ENCODE results near the gene PAAF1. TPM values are rescaled to one million over a fixed set of nuclear protein-coding genes. Genes with fewer than 3 reads are reported as not detected.
"Not testable (repeated sequence)": the region's sequence is repeated elsewhere in the genome, so short reads cannot be mapped to it uniquely, and the experiment has no call there.

Gene PAAF1
- total RNA-seq, 1 experiment from 2014 or later, result 18.1 TPM

DNA sequence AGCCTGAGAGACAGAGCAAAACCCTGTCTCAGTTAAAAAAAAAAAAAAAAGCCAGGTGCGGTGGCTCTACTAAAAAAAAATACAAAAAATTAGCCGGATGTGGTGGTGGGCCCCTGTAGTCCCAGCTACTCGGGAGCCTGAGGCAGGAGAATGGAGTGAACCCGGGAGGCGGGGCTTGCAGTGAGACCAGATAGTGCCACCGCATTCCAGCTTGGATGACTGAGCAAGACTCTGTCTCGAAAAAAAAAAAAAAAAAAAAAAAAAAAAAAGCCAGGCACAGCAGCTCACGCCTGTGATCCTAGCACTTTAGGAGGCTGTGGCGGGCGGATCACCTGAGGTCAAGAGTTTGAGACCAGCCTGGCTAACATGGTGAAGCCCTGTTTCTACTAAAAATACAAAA is 3.6 kb downstream of the PAAF1 start:
- DNase-seq (ENCODE audit: low read depth), result not testable (repeated sequence)

DNA sequence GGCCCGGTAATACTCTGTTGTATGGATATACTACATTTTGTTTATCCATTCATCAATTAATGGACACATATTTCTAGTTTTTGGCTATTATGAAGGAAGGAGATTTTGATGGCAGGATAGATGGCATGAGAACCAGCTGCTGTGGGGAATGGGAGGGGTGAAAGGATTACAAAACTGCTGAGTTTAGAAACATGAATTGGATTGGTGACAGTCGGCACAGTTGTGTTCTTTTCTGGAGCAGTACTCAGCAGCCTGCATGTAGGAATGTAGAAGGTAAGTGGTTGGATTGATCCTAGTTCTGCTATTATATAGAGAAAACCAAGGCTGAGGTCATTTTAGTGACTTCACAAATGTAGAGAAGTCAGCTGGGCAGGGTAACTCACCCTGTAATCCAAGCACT is 7.1 kb downstream of the PAAF1 start:
- DNase-seq (ENCODE audit: low read depth), result no peak

DNA sequence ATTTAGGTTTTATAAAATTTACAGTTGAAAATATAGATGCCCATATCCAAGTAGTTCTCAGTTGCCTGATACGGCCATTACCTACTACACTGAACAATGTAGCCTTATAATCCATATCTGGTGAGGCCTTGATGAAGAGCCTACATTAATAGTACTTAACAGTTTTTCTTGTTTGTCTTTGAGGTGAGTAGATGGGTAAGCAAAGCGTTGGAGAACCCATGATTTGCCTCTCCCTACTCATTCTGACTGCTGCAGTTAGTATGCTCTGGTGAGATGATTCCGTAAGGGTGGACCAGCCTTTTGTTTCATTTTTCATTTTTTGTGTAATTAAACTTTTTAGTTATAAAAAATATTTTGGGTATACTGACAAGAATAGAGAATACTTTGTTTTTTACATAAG is 11.4 kb downstream of the PAAF1 start:
- DNase-seq (ENCODE audit: low read depth), result no peak

DNA sequence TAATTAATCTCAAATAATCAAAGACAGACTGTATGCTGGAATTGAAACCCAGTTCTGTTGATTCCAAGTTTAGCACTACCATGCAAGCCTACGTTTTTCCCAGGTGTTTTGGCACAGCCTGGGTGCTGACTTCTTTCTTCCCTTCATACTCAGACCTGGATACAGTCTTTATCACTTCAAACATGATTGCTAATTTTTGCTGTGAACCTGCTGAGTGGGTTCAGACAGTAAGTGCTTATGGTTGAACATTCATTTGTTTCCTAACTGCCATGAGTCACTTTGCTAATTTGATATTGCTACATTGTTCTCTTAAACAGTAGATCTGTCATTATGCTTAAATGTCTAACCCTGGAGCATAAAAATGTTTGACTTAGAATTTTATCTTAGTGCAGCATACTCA is 12.2 kb downstream of the PAAF1 start:
- no peak for DNase-seq (ENCODE audit: low read depth)

DNA sequence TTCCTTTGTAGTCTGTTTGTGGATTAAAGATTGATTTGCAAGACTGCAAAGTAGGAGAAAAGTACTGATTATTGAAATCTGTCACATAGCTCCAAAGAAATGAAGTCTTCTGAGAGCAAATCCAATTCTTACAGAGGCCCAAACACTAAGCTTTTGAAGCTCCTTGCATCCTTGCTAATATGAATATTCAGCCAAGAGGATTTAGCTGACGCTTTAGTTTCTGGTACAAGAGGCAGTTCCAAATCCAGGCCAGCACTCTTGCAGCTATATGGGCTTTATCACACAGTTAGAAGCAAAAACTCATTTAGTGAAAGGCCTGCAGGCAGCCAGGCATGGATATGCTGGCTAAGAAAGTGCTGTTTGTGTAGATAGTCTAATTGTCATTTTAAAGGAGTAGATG is 12.7 kb downstream of the PAAF1 start:
- DNase-seq (ENCODE audit: low read depth), result no peak

DNA sequence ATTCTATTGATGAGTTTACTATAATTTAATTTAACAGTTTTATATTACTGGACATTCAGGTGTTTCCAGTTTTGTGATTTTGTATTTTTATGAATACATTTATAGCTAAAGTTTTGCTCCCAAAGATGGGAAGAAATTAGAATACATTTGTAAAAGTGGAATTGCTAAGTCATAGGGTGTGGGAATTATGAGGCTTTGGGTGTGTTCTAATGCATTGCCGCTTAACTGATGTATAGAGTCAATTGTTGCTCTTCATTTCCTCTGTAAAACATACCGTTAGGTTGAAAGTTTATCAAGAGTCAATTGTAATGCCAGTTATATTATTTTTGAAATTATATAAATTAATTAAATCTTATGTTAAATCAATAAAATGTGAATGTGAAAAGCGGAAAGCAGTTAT is 16.2 kb downstream of the PAAF1 start:
- no peak for DNase-seq (ENCODE audit: low read depth)

DNA sequence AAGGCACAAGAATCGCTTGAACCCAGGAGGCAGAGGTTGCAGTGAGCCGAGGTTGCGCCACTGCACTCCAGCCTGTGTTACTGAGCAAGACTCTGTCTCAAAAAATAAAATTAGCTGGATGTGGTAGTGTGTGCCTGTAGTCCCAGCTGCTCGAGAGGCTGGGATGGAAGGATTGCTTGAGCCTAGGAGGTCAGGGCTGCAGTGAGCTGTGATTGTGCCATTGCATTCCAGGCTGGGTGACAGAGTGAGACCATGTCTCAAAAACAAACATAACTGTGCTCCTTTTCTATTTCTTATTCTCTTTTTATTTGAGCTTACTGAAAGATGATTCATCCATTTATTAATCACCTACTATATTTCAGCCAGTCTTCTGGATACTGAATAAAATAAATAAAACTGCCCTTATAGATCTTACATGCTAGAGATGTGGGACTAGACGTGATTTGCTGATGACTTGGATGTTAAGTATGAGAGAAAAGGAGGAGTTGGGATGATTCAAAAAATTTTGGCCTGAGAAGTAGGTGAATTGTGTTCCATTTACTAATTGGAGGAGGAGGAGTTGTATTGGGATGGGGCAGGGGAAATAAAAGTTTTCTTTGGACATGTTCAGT is 18.0 kb downstream of the PAAF1 start:
- no peak for DNase-seq (ENCODE audit: low read depth)

DNA sequence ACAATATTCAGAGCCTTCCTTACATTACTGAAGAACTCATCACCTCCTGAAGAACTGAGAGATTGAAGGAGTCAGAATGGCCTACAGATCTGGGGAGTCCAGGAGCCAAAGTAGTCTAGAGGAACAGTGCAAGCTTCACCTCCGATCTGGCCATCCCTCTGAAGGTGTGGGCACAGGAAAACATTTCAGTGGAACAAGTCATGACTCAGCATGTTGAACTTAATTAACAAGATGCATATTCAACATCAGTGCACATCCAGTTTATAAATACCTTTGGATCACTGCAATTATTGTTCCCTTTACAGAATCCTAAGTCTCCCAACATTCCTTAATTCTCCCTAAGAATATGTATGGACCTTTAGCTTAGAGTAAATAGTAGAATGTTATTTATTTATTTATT is 25.5 kb downstream of the PAAF1 start:
- DNase-seq (ENCODE audit: low read depth), result no peak

DNA sequence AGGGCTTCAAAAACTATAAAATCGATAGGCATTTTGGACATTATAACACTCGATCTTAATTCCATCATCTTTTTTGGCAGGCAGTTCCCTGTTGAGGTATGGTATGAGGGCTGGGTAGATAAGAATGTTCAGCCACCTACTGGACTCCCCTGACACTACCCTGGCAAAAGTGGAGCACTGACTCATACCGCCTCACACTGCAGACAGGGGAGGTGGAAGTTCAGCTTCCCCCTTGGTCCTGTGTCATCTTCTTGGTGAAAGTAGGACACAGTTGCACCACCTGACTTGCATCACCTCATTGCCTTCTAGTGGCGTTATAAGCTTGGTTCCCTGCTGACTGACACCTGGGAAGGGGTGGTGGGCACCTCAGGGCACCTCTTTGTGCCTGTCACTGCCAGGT is 30.4 kb downstream of the PAAF1 start:
- DNase-seq (ENCODE audit: low read depth), result peak; percentile 26

DNA sequence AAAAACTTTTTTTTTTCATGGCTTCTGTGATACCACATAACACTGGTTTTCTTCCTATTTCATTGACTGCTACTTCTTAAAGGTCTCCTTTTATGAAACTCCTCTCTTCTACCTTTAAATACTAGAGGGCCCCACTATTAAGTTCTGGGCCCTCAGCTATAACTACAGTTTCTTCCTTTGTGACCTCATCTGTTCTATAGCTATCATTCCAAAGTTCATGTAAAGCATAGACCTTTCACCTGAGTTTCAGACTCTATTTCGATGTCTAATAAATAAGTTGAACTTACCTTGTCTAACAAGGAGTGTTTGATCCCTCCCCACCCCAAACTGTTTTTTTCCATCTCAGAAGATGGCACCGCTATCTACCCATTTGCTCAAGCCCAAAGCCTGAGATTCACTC is 35.2 kb downstream of the PAAF1 start:
- no peak for DNase-seq (ENCODE audit: low read depth)

DNA sequence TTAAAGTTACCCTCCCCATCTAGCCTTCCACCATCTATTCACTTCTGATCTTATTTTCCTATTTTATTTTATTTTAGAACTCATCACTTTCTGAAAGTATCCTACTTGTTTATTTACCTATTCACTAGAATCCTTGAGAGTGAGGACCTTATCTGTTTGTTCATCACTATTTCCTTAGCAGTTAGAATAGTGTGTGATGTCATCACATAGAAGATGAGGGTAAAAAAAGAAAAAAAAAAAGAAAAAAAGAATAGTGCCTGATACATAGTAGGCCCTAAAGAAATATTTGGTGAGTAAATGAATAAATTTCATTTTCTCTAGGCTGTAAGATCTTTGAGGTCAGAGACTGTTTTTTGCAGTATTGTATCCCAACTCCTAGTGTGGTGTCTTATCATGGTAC is 36.7 kb downstream of the PAAF1 start:
- DNase-seq (ENCODE audit: low read depth), result no peak

DNA sequence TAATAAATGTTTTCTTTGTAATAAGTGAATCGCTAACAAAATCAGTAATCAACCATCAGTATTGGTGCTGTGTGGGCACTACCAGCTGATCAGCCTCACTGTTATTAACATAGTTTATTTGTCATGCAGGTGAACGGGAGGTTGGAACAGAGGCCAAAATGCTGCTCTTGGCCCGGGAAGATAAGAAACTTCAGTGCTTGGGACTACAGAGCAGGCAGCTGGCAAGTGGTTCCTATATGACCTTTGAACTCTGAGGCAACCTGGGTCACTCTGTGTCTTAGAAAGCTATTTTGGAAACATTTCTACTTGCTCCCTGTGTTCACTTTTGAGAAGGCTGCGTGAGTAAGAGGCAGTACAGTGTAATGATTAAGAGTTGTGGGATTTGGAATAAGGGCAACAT is 37.5 kb downstream of the PAAF1 start:
- no peak for DNase-seq (ENCODE audit: low read depth)

DNA sequence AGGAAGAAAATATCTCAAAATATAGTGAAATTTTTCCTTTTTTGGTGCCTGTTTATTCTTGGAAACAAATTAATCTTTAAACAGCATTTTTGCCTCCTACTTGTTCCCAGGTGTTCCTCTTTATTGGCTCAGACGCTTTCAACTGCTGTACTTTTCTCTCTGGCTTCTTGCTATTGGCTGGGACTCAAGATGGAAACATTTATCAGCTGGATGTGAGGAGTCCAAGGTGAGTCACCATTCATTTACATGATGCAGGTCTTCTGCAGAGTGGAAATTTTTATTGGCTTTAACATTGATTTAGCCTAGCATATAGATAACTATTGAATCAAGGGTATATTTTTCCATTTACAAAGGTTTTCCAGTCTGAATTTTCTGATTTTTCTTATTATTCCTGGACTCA is 39.6 kb downstream of the PAAF1 start:
- no peak for DNase-seq (ENCODE audit: low read depth)

DNA sequence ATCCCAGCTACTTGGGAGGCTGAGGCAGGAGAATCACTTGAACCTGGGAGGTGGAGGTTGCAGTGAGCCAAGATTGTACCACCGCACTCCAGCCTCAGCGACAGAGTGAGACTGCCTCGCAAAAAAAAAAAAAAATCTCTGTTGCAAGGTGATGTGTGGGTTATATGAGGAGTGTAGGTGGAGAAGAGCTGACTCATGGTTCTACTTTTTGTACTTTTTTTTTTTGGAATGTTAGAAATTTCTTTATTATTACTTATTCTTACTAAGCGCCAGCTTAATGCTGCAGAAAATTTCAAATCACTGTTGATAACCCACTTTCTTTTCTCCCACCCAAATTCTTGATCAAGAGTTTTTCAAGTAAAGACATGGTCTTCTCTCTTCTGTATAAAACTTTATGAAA is 44.4 kb downstream of the PAAF1 start:
- DNase-seq (ENCODE audit: low read depth), result no peak

DNA sequence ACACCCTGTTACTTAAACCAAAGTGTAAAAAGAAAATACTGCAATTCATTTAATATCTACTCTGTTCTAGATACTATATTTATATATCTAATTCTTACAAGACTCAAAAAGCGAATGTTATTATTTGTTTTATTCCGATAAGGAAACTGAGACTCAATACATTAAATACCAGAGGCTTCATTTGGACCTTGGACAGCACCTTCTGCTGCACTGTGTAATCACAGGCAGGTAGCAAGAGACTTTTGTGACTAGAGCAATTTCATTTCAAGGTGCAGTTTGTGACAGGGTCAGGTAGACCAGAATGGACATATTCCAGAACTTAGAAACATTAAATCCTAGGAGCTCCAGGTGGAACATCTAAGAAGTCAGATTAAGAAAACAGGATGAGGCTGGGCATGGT is 52.6 kb downstream of the PAAF1 start:
- no peak for DNase-seq (ENCODE audit: low read depth)

DNA sequence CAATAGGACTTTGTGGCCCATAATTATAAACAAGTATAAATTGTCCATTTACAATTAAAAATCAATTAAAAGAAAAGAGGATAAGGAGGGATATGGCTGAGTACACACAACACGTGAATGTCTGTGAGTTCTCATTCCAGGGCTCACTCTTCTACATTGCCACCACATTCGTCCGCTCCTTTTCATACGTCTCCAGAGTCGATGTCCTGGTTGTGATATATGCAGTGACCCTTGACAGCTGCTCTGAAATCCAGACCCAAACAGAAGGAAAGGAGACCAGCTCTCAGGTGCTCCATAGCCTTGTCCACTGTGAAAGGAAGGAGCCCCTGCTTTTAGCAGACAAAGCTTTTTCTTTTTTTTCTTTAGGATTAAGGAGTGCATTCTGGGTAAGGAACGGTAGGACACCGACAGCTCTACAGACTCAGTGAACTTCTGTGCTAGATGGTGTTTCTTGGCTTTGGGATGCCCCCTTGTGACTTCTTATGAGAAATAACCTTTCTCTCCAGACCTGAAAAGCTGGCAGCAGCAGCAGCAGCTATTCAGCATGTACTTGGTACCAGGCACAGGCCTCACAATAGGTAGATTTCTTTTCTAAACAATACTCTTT is 54.3 kb downstream of the PAAF1 start:
- peak; percentile 65 for DNase-seq (ENCODE audit: low read depth)

DNA sequence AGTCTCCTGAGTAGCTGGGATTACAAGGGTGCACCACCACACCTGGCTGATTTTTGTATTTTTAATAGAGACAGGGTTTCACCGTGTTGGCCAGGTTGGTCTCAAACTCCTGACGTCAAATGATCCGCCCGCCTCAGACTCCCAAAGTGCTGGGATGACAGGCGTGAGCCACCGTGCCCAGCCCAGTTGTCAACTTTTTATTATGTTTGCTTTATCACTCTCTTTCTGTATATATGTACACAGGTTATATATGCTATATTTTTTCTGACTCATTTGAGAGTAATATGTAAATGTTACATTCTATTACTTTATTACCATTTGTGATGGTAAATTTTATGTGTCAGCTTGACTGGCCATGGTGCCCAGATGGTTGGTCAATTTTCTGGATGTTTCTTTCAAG is 55.2 kb downstream of the PAAF1 start:
- DNase-seq (ENCODE audit: low read depth), result no peak

DNA sequence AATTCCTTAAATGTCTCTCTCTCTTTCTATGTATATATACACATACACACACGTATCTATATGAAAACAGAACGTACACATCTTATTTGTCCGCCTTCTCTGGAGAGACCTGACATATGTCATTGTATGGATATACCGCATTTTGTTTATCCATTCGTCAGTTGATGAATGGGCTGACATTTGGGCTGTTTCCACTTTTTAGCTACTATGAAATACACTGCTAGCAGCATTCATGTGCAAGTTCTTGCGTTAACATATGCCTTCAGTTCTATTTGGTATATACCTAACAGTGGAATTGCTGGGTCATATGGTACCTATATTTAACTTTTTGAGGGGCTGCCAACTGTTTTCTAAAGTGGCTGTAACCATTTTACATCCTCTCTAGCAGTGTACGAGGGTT is 56.0 kb downstream of the PAAF1 start:
- DNase-seq (ENCODE audit: low read depth), result no peak

DNA sequence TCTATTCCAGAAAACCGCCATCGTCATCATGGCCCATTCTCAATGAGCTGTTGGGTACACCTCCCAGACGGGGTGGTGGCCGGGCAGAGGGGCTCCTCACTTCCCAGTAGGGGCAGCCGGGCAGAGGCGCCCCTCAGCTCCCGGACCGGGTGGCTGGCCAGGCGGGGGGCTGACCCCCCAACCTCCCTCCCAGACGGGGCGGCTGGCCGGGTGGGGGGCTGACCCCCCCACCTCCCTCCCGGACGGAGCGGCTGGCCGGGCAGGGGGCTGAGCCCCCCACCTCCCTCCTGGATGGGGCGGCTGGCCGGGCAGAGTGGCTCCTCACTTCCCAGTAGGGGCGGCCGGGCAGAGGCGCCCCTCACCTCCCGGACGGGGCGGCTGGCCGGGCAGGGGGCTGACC is 59.2 kb downstream of the PAAF1 start:
- not testable (repeated sequence) for DNase-seq (ENCODE audit: low read depth)

DNA sequence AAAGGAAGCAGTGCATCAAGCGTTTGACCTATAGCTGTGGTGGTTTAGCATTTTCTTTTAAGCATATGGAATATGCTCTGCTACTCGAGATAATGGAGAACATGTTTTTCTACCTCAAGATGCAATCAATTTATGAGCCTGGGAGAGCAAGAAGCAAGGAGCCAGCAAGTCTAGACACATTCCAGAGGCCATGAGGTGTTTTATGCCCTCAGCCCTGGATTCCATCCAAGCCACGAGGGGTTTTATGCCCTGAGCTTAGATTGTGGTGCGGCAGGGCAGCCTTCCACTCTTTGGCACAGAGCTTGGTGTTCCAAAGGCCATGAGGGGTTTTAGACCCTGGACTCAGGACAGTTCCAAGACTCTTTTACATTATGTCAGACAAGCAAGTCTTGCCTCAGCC is 62.3 kb downstream of the PAAF1 start:
- DNase-seq (ENCODE audit: low read depth), result peak; percentile 54

DNA sequence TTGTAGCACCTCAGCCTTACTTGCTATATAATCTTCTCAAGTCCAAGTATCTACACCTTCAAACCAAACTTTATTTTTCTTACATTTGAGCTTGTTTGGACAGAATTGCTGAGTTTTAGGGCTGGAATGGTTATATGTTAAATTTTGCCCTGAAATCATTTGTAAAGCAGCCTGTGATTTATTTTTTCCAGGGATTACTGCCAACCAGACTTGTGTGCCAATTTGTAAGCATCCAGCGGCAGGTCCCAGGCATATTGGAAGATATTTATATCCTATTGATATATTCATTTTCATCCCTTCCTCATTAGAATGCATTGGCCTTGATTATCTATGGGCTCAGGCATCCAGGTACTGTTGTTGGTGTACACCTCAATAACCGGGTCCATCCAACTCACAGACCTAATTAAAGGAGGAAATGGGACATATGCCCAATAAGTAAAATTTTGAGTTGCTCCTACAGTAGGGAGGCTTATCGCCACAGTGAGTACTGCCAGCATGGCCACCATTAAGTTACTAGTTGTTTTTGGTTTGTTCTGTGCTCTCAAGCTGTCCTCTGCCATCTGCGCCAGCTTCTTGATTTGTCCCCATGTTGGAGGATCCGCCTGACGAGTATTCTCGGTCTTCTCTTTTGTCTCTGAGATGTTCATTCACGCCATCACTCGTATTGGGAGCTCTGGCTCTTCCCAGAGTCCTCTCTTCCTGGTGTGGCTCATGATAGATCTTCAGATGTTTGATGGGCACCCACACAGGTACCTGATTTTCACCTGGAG is 64.2 kb downstream of the PAAF1 start:
- DNase-seq (ENCODE audit: low read depth), result no peak

DNA sequence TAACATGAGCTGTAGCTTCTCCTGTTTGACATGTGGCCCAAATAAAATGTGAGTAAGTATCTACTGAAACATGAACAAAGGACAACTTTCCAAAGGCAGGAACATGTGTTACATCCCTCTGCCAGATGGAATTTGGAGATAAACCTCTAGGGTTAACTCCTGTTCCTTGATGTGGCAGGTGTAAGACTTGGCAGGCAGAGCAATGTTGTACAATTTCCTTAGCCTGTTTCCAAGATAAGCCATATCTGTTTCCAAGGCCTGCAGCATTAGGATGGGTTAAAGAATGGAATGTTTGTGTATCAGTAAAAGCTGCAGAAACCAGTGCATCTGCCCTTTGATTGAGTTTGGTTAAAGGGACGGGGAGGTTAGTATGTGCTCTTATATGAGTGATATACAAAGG is 65.2 kb downstream of the PAAF1 start:
- DNase-seq (ENCODE audit: low read depth), result peak; percentile 28

DNA sequence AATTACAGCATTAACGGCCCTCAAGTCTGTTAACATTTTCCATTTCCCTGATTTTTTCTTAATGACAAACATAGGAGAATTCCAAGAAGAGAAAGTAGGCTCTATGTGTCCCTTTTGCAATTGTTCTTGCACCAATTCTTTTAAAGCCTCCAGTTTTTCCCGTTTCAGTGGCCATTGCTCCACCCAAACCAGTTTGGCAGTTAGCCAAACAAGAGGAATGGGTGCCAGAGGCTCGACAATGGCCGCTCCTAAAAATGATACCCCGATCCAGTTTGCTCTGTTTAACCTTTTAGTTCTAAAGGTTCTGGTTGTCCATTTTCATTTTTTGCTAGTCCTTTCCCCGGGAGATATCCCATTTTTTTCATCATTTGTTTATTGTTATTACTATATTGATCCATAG is 67.3 kb downstream of the PAAF1 start:
- no peak for DNase-seq (ENCODE audit: low read depth)
